HEK293 (cell line): ENCODE measurements around the gene MVB12B.

Experiments
- CTCF ChIA-PET: fragments of 350-600 bp; formaldehyde crosslinking; extraction: SDS; loops from one replicate; lab custom pipeline; 2021; ENCODE audit warnings: antibody characterized with exemption; lab: Yijun Ruan, JAX
- POLR2A ChIA-PET: fragments of 300-600 bp; formaldehyde crosslinking; extraction: SDS; loops from one replicate; lab custom pipeline; 2020; ENCODE audit warnings: antibody characterized with exemption, inconsistent platforms; lab: Yijun Ruan, JAX
- H3K27ac ChIP-seq: fragments of 200-500 bp; sonication (Bioruptor generic); 2 replicates; pipeline ENCODE4 v1.5.1; 2014; ENCODE audit warnings: low read depth, low read length, control low read depth, inconsistent platforms; ENCODE audit errors: extremely low read depth
- H3K36me3 ChIP-seq, 2 experiments: fragments of 200-500 bp in 1 of 2; sonication (Bioruptor generic) in 1 of 2; 1 replicate in 1 of 2; 2 replicates in 1 of 2; pipeline ENCODE4 v1.5.1; 2014 to 2017; ENCODE audit warnings: inconsistent platforms in 2 of 2, low read length in 2 of 2; ENCODE audit not compliant: control insufficient read depth in 2 of 2, insufficient read depth in 1 of 2
- H3K4me1 ChIP-seq: fragments of 200-500 bp; sonication (Bioruptor generic); 2 replicates; pipeline ENCODE4 v1.5.1; 2014; ENCODE audit warnings: mild to moderate bottlenecking, low read length, inconsistent platforms; ENCODE audit not compliant: control insufficient read depth, insufficient read depth
- H3K4me3 ChIP-seq: 2 replicates; pipeline ENCODE4 v1.5.1; 2011; ENCODE audit warnings: low read depth, mild to moderate bottlenecking, control low read depth, low read length, moderate library complexity
- H3K9me3 ChIP-seq: fragments of 200-500 bp; sonication (Bioruptor generic); 2 replicates; pipeline ENCODE4 v1.5.1; 2014; ENCODE audit warnings: low read depth, low read length, inconsistent platforms; ENCODE audit not compliant: control insufficient read depth, insufficient read depth
- RBAK ChIP-seq: fragments of 450-650 bp; formaldehyde crosslinking; IDR thresholded peaks from 2 replicates; pipeline ENCODE4 v1.5.1; 2016; ENCODE audit warnings: missing biosample characterization, missing genetic modification characterization
- WT1 ChIP-seq: fragments of 450-650 bp; formaldehyde crosslinking; IDR thresholded peaks from 2 replicates; pipeline ENCODE4 v1.5.1; 2016; ENCODE audit warnings: missing biosample characterization, missing genetic modification characterization
- ZFP3 ChIP-seq: fragments of 450-650 bp; formaldehyde crosslinking; IDR thresholded peaks from 2 replicates; pipeline ENCODE4 v1.5.1; 2016; ENCODE audit warnings: low read depth, missing biosample characterization, missing genetic modification characterization
- ZIC2 ChIP-seq: fragments of 450-650 bp; formaldehyde crosslinking; IDR thresholded peaks from 2 replicates; pipeline ENCODE4 v1.5.1; 2016; ENCODE audit warnings: missing biosample characterization, missing genetic modification characterization
- ZNF140 ChIP-seq: fragments of 450-650 bp; formaldehyde crosslinking; IDR thresholded peaks from 2 replicates; pipeline ENCODE4 v1.5.1; 2016; ENCODE audit warnings: missing biosample characterization, missing genetic modification characterization
- ZNF19 ChIP-seq: fragments of 450-650 bp; formaldehyde crosslinking; IDR thresholded peaks from 2 replicates; pipeline ENCODE4; 2016; ENCODE audit warnings: missing biosample characterization, missing genetic modification characterization, low read depth
- ZNF211 ChIP-seq: fragments of 450-650 bp; formaldehyde crosslinking; IDR thresholded peaks from 2 replicates; pipeline ENCODE4 v1.5.1; 2016; ENCODE audit warnings: low read depth, missing biosample characterization, missing genetic modification characterization
- ZNF23 ChIP-seq: fragments of 450-650 bp; formaldehyde crosslinking; IDR thresholded peaks from 2 replicates; pipeline ENCODE4 v1.5.1; 2016; ENCODE audit warnings: missing biosample characterization, missing genetic modification characterization, borderline replicate concordance
- ZNF24 ChIP-seq: fragments of 450-650 bp; formaldehyde crosslinking; IDR thresholded peaks from 2 replicates; pipeline ENCODE4 v1.5.1; 2016; ENCODE audit warnings: missing biosample characterization, missing genetic modification characterization
- ZNF266 ChIP-seq: fragments of 450-650 bp; formaldehyde crosslinking; IDR thresholded peaks from 2 replicates; pipeline ENCODE4 v1.5.1; 2016; ENCODE audit warnings: missing biosample characterization, missing genetic modification characterization, low read depth
- ZNF394 ChIP-seq: fragments of 450-650 bp; formaldehyde crosslinking; IDR thresholded peaks from 2 replicates; pipeline ENCODE4 v1.5.1; 2016; ENCODE audit warnings: missing biosample characterization, missing genetic modification characterization, mild to moderate bottlenecking, moderate library complexity, borderline replicate concordance
- ZNF433 ChIP-seq: fragments of 450-650 bp; formaldehyde crosslinking; IDR thresholded peaks from 2 replicates; pipeline ENCODE4 v1.5.1; 2016; ENCODE audit warnings: missing biosample characterization, missing genetic modification characterization, low read depth
- ZNF48 ChIP-seq: fragments of 450-650 bp; formaldehyde crosslinking; IDR thresholded peaks from 2 replicates; pipeline ENCODE4 v1.5.1; 2016; ENCODE audit warnings: missing biosample characterization, missing genetic modification characterization
- ZNF501 ChIP-seq: fragments of 450-650 bp; formaldehyde crosslinking; IDR thresholded peaks from 2 replicates; pipeline ENCODE4 v1.5.1; 2016; ENCODE audit warnings: missing biosample characterization, missing genetic modification characterization
- ZNF548 ChIP-seq: fragments of 450-650 bp; formaldehyde crosslinking; IDR thresholded peaks from 2 replicates; pipeline ENCODE4 v1.5.1; 2016; ENCODE audit warnings: missing biosample characterization, missing genetic modification characterization
- ZNF585B ChIP-seq: fragments of 450-650 bp; formaldehyde crosslinking; IDR thresholded peaks from 2 replicates; pipeline ENCODE4 v1.5.1; 2016; ENCODE audit warnings: missing biosample characterization, missing genetic modification characterization
- ZNF621 ChIP-seq: fragments of 450-650 bp; formaldehyde crosslinking; IDR thresholded peaks from 2 replicates; pipeline ENCODE4 v1.5.1; 2017; ENCODE audit warnings: missing biosample characterization, missing genetic modification characterization
- ZNF701 ChIP-seq: fragments of 450-650 bp; formaldehyde crosslinking; IDR thresholded peaks from 2 replicates; pipeline ENCODE4 v1.5.1; 2016; ENCODE audit warnings: missing biosample characterization, missing genetic modification characterization
- ZNF792 ChIP-seq: fragments of 450-650 bp; formaldehyde crosslinking; IDR thresholded peaks from 2 replicates; pipeline ENCODE4 v1.5.1; 2016; ENCODE audit warnings: missing biosample characterization, missing genetic modification characterization
- ZSCAN16 ChIP-seq: fragments of 450-650 bp; formaldehyde crosslinking; IDR thresholded peaks from 2 replicates; pipeline ENCODE4 v1.5.1; 2016; ENCODE audit warnings: missing biosample characterization, missing genetic modification characterization
- TF ChIP-seq, protein P1 (sequence below): fragments of 450-650 bp; formaldehyde crosslinking; IDR thresholded peaks from 2 replicates; pipeline ENCODE4 v1.5.1; 2016; ENCODE audit warnings: missing biosample characterization, missing genetic modification characterization
- TF ChIP-seq, protein P2 (sequence below): fragments of 450-650 bp; formaldehyde crosslinking; IDR thresholded peaks from 2 replicates; pipeline ENCODE4 v1.5.1; 2017; ENCODE audit warnings: missing biosample characterization, missing genetic modification characterization
- TF ChIP-seq, protein P3 (sequence below): fragments of 450-650 bp; formaldehyde crosslinking; IDR thresholded peaks from 2 replicates; pipeline ENCODE4 v1.5.1; 2016; ENCODE audit warnings: missing biosample characterization, missing genetic modification characterization
- TF ChIP-seq, protein P4 (sequence below): fragments of 450-650 bp; formaldehyde crosslinking; IDR thresholded peaks from 2 replicates; pipeline ENCODE4 v1.5.1; 2016; ENCODE audit warnings: missing biosample characterization, missing genetic modification characterization
- TF ChIP-seq, protein P5 (sequence below): fragments of 450-650 bp; formaldehyde crosslinking; IDR thresholded peaks from 2 replicates; pipeline ENCODE4 v1.5.1; 2016; ENCODE audit warnings: missing biosample characterization, missing genetic modification characterization, borderline replicate concordance

The MVB12B gene

DNA sequence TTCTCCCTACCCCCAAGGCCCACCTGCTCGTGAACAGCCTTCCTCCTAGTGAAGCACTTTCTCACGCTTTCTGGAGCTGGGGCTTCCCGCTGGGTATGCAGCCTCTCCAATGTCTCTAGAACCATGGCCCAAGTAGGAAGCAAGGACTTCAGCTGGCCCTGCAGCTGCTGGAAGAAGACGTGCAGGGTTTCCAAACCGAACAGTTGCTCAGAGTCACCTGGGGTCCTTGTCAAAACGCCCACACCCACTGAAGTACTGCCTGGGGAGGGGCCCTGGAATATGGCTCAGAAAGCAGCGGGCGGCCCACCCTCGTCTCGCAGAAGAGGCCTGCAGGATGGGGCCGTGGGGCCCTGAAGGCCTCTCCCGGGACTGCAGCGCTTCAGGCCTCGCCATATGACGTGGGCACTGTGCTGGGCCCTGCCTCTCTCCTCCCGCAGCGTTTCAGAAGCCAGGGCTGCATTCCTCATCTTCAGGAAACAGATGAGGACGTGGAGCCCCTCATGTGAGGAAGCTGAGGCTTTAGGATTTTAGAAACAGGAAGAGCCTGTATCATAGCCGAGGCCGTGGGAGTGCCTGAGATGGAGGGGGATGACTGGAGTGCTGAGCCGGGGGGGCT is 171.1 kb downstream of the MVB12B start:
- no peaks in the 10 kb centered on the region; the same call in 1 of the 2 replicates for H3K4me1 ChIP-seq
- no peak overlapping the region for H3K4me3 ChIP-seq
- no peak overlapping the region for H3K27ac ChIP-seq
- TF ChIP-seq ZNF23 (tag by site-specific recombination) (no peak), ZNF792 (no peak), ZNF140 (no peak), ZNF48 (tag by site-specific recombination) (no peak), ZNF548 (tag by site-specific recombination) (no peak), ZNF24 (tag by site-specific recombination) (no peak), ZNF701 (tag by site-specific recombination) (no peak), RBAK (tag by site-specific recombination) (no peak), ZSCAN16 (tag by site-specific recombination) (no peak), ZNF211 (tag by site-specific recombination) (no peak), ZNF19 (tag by site-specific recombination) (no peak), ZFP3 (tag by site-specific recombination) (no peak), ZNF621 (tag by site-specific recombination) (no peak), ZNF501 (tag by site-specific recombination) (no peak), WT1 (no peak)
- TF ChIP-seq, protein P1, sequence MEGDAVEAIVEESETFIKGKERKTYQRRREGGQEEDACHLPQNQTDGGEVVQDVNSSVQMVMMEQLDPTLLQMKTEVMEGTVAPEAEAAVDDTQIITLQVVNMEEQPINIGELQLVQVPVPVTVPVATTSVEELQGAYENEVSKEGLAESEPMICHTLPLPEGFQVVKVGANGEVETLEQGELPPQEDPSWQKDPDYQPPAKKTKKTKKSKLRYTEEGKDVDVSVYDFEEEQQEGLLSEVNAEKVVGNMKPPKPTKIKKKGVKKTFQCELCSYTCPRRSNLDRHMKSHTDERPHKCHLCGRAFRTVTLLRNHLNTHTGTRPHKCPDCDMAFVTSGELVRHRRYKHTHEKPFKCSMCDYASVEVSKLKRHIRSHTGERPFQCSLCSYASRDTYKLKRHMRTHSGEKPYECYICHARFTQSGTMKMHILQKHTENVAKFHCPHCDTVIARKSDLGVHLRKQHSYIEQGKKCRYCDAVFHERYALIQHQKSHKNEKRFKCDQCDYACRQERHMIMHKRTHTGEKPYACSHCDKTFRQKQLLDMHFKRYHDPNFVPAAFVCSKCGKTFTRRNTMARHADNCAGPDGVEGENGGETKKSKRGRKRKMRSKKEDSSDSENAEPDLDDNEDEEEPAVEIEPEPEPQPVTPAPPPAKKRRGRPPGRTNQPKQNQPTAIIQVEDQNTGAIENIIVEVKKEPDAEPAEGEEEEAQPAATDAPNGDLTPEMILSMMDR (tag by site-specific recombination): no peak
- TF ChIP-seq, protein P2, sequence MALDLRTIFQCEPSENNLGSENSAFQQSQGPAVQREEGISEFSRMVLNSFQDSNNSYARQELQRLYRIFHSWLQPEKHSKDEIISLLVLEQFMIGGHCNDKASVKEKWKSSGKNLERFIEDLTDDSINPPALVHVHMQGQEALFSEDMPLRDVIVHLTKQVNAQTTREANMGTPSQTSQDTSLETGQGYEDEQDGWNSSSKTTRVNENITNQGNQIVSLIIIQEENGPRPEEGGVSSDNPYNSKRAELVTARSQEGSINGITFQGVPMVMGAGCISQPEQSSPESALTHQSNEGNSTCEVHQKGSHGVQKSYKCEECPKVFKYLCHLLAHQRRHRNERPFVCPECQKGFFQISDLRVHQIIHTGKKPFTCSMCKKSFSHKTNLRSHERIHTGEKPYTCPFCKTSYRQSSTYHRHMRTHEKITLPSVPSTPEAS (tag by site-specific recombination): no peak
- TF ChIP-seq, protein P3, sequence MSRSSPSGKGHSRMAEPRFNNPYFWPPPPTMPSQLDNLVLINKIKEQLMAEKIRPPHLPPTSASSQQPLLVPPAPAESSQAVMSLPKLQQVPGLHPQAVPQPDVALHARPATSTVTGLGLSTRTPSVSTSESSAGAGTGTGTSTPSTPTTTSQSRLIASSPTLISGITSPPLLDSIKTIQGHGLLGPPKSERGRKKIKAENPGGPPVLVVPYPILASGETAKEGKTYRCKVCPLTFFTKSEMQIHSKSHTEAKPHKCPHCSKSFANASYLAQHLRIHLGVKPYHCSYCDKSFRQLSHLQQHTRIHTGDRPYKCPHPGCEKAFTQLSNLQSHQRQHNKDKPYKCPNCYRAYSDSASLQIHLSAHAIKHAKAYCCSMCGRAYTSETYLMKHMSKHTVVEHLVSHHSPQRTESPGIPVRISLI: no peak
- TF ChIP-seq, protein P4, sequence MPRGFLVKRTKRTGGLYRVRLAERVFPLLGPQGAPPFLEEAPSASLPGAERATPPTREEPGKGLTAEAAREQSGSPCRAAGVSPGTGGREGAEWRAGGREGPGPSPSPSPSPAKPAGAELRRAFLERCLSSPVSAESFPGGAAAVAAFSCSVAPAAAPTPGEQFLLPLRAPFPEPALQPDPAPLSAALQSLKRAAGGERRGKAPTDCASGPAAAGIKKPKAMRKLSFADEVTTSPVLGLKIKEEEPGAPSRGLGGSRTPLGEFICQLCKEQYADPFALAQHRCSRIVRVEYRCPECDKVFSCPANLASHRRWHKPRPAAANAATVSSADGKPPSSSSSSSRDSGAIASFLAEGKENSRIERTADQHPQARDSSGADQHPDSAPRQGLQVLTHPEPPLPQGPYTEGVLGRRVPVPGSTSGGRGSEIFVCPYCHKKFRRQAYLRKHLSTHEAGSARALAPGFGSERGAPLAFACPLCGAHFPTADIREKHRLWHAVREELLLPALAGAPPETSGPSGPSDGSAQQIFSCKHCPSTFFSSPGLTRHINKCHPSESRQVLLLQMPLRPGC (tag by site-specific recombination): no peak
- TF ChIP-seq, all 188 proteins: peak for 0
- Histone ChIP-seq H3K36me3 (no peaks in the 10 kb centered on the region), H3K9me3 (no peaks in the 10 kb centered on the region)
- POLR2A ChIA-PET: no interaction called here
- CTCF ChIA-PET: interaction anchor here (0.5 to 7.7 kb wide), 9 partner anchors 7 to 1352 kb away, joined by 3 to 184 read pairs (median 52); no protein-coding TSS in a partner anchor

DNA sequence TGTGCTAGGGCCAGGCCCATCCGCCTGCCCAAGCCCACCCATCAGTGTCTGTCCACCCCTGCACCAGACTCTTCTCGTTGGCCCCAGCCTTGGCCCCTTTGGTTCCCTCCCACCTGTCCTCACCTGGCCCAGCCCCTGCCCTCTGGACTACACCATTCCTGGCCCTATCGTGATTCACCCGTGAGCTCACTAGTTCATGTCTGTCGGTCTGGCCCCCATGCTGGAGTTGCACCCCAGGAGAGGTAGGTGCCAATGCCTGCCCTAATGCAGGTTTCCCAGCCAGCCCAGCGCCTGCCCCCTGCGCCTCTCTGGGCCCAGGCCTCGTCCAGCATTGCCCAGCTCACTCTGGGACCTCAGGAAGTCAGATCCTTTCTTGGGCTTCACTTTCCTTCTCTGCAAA is 171.7 kb downstream of the MVB12B start:
- TF ChIP-seq ZNF548 (tag by site-specific recombination) (no peak), ZNF433 (tag by site-specific recombination) (no peak), ZNF394 (tag by site-specific recombination) (no peak), ZNF585B (tag by site-specific recombination) (no peak), ZNF266 (tag by site-specific recombination) (no peak), RBAK (tag by site-specific recombination) (no peak), ZIC2 (tag by site-specific recombination) (no peak)
- TF ChIP-seq, protein P5, sequence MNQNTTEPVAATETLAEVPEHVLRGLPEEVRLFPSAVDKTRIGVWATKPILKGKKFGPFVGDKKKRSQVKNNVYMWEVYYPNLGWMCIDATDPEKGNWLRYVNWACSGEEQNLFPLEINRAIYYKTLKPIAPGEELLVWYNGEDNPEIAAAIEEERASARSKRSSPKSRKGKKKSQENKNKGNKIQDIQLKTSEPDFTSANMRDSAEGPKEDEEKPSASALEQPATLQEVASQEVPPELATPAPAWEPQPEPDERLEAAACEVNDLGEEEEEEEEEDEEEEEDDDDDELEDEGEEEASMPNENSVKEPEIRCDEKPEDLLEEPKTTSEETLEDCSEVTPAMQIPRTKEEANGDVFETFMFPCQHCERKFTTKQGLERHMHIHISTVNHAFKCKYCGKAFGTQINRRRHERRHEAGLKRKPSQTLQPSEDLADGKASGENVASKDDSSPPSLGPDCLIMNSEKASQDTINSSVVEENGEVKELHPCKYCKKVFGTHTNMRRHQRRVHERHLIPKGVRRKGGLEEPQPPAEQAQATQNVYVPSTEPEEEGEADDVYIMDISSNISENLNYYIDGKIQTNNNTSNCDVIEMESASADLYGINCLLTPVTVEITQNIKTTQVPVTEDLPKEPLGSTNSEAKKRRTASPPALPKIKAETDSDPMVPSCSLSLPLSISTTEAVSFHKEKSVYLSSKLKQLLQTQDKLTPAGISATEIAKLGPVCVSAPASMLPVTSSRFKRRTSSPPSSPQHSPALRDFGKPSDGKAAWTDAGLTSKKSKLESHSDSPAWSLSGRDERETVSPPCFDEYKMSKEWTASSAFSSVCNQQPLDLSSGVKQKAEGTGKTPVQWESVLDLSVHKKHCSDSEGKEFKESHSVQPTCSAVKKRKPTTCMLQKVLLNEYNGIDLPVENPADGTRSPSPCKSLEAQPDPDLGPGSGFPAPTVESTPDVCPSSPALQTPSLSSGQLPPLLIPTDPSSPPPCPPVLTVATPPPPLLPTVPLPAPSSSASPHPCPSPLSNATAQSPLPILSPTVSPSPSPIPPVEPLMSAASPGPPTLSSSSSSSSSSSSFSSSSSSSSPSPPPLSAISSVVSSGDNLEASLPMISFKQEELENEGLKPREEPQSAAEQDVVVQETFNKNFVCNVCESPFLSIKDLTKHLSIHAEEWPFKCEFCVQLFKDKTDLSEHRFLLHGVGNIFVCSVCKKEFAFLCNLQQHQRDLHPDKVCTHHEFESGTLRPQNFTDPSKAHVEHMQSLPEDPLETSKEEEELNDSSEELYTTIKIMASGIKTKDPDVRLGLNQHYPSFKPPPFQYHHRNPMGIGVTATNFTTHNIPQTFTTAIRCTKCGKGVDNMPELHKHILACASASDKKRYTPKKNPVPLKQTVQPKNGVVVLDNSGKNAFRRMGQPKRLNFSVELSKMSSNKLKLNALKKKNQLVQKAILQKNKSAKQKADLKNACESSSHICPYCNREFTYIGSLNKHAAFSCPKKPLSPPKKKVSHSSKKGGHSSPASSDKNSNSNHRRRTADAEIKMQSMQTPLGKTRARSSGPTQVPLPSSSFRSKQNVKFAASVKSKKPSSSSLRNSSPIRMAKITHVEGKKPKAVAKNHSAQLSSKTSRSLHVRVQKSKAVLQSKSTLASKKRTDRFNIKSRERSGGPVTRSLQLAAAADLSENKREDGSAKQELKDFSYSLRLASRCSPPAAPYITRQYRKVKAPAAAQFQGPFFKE: no peak
- Histone ChIP-seq H3K9me3 (no peaks in the 10 kb centered on the region), H3K36me3 (no peaks in the 10 kb centered on the region), H3K4me3 (no peak overlapping the region), H3K4me1 (no peaks in the 10 kb centered on the region; the same call in 1 of the 2 replicates), H3K27ac (no peak overlapping the region)
- ChIA-PET POLR2A (no interaction called here), CTCF (interaction anchor here (0.5 to 7.7 kb wide), 35 partner anchors 8 to 1858 kb away, joined by 3 to 184 read pairs (median 4); no protein-coding TSS in a partner anchor)
